ELR (cell line): ENCODE measurements around the gene DNAH5.

Experiments
- DNase-seq: peaks from one replicate; pipeline ENCODE4 v3.0.0-alpha.2; 2015; ENCODE audit warnings: low read depth

DNAH5 gene

GRCh38 chr5:13943676-13944075 lies 812 bp downstream of the DNAH5 start:
- DNase-seq: no peak

DNA sequence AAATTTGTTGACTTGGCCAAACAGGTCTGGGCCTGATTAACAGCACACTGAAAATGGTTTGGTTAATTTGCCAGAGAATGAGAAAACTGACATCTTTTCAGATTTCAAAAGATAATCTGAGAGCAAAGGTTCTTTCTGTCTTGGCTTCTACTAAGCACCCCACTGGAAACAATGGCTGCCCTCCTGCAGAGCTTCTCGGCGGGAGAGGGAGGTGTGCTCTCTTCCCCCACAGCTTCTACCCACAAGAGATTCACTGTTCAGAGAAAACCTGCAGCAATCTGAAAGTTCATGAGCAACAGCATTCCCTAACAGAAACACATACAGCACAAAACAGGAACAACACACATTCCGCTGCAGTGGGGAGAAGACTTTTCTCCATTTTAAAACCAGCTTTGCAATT lies 3.0 kb downstream of the DNAH5 start:
- no peak for DNase-seq

DNA sequence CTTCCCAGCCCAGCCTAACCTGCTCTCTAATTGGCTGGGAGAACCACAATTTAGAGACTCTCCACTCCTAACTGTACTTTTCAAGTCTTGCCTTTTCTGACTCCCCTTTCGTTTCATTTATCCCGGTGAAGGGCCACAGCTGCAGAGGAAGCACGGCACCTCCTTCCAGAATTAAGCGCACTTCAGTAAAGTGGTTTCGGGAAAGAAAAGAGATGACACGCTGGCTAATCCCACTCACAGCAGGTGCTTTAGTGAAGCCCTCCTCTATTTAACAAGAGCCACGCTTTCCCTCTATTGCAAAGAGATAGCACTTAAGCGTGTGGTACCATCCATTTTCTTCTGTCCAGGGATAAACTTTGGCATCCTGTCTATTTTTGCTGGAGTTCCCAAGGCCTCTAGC lies 4.8 kb downstream of the DNAH5 start:
- no peak for DNase-seq

- no peak for DNase-seq
These were observed 9.6 kb downstream of the DNAH5 start for GRCh38 chr5:13934921-13935320.

DNA sequence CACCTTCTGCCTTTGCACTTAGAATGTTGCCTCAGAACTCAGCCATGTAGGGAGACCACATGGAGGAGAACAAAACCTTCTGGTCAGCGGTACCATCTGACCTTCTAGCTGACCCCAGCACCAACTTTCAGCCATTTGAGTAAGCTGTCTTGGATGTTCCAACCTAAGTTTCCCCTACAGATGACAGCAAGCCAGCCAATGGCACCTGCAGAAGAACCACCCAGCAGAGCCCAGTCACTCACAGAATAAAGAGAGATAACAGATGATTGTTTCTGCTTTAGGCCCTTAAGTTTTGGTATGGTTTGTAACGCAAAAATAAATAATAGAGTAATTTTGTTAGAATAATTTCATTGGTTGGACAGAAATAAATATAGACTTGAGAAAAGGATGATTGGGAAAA lies 10.4 kb downstream of the DNAH5 start:
- DNase-seq: no peak

DNA sequence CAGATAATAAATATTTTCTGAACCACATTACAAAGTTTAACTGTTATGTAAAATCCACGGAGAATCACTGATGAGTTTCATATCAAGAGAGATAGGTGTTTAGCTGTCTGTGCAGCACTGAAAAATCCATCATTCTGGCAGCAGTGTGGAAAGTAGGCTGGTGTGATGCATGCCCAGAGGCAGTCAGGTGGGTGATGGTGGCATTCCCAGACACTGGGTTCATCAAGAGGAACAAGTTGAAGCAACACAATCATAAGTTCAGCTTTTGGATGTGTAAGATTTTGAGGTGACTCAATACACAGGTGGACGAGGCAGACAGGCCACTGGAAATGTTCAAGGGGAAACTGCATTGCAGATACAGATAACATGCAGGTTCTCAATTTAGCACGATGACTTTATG lies 11.9 kb downstream of the DNAH5 start:
- no peak for DNase-seq

- DNase-seq: no peak
These were observed 12.5 kb downstream of the DNAH5 start for GRCh38 chr5:13932011-13932410.

DNA sequence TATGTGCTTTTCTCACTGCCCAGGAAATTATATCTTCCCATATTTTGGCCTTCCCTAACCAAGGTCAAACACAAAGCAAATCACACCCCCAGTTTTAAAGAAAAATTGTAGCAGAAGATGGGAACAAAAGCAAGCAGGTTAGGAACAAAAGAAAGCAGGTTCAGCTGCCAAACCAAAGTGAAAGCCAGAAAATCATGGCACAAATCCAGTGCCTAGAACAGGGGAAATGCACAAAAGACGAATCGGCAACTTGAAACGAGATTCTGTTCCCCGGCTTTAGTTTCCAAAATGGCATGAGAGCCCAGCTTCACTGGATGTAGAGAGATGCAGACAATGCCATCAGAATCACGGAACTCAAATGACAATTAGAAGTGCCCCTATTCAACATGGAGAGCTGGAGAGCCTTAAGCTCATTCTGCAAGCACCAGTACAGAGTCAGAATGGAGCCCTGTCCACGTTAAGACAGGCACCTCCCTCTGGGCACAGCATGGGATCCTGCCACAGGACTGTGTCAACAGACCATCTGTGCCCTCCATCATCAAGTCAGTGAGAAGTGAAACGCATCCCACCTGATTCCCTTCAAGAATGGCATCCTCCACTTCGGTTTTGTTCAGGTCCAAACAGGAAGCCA lies 13.8 kb downstream of the DNAH5 start:
- DNase-seq: no peak

DNA sequence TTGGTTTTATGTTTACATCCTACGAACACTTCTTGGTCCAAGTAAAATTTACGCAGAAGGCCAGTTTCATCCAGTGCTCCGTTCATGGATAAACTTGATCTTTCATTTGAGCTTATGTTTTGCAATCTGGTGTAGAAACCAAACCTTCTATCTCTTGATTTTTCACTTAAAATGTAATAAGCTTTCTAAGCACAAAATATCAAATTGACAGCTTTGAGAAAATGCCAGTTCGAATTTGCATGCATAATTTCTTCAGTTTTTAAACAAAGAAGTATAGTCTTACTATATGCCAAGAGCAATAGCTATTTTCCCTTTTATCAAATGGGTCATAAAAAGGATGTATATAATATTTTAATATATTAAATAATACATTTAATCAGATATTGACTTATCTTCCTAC lies 17.8 kb downstream of the DNAH5 start:
- DNase-seq: no peak

DNA sequence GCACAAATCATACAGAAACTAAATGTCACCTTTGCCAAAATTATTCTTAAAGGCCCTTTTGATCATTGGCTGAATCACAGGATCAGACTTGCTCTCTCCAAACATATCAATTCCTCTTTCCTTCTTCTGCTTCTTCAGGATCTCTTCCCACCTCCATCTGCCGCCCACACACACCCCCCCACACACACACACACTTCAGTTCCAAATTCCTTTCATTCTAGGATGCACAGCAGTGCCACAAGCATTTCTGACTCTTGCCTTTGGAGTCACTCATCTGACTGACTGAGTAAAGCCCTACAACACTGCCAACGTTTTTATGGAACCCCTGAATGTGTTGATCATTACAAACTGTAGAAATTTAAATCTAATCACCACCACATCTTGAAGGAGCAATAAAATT lies 22.9 kb downstream of the DNAH5 start:
- DNase-seq: peak; percentile 20

- no peak for DNase-seq
These were observed 24.7 kb downstream of the DNAH5 start for GRCh38 chr5:13919786-13920185.

DNA sequence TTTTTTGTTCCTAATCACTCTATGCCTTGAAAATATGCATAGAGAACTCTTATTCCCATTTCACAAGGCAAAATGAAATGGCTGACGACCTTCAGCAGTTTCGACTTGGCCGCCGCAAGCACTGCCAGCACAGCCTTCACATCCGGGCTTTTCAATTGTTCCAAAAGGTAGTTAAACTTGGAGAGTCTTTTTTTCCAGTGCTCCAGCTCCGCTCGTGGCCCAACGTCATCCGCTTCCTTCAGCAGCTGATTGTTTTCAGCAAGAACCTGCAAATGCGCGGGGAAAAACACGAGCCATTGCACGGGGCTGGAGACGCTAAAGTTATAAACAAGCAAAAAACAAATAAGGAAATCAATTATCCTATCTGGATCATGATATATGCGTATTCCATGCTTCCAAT lies 25.4 kb downstream of the DNAH5 start:
- DNase-seq: no peak

GRCh38 chr5:13917061-13917460 lies 27.4 kb downstream of the DNAH5 start:
- no peak for DNase-seq

DNA sequence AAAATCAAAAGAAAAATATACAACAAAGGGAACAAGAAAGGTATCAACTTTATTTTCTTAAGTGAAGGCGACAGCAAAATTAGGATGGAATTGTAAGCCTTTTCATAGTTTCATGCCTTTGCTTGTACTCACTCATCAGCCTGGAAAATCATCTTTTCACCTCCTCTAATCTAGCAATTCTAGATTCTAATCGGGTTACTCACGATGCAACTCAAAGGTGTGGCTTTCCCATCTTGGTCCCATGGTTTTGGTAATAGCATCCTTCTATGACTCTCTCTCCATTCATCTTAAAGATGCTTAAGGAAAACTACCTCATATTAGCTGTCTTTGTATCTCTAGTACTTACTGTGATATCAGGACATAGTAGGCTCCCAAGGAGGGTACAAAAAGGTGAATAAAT lies 30.5 kb downstream of the DNAH5 start:
- peak; percentile 9 for DNase-seq

DNA sequence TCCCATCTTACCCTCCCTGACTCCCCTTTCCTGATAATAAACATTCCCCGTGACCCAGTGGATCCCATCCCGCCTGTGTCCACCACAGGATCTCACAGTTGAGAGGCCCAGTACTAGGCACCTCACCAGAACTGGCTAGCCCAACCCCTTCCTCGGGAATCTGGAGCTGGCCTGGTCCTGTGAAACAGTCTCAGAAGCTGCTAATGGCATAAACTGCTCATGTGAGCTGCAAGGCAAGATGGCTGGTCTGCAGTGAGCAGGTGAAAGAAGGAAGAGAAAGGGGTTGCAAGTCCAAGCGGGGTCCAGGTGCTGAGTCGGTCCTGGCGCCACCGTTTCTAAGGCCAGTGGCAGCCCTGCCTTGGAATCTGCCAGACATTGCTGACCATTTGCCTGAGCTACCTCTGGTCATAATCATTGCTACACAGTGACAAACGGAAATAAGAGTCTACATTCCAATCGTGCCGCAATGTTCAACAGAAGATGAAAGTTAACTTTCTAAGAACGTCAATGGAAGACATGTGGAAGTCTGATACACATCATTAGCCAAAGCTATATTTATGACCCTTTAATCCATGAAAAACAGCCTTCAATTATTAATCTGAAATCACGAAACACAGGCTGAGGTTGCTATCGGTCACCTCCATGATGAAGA lies 33.7 kb downstream of the DNAH5 start:
- DNase-seq: no peak

GRCh38 chr5:13910201-13910600 lies 34.3 kb downstream of the DNAH5 start:
- peak; percentile 18 for DNase-seq

DNA sequence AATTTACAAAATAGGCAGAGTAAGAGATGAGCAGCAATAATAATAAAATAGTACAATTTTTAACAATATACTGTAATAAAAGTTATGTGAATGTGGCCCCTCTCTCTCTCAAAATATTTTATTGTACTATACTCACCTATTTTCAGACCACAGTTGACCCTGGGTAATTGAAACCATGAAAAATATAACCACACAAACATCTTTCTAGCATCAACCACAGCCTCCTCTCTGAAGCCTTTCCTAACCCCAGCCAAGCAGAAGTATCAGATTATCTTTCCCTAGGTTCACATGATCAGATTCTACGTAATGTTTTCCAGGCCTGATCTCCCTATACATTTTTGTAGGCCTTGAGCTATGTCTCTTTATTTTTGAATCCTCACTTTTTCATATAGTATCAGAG lies 35.2 kb downstream of the DNAH5 start:
- no peak for DNase-seq

DNA sequence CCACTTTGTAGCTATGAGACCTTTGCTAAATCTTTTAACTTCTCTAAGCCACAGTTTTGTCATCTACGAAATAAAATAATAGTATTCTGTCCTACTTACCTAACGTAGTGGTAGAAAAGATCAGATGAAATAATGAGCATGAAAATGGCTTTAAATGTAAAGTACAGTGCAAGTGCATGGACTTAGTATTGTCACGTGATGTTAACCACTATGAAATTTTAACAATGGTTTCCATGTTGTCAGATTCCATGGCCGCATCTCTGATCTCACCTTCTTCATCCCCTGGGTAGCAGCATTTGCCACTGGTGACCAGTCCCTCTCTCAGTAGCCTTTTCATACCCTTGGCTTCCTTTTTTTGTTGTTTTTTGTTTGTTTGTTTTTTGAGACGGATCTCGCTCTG lies 45.9 kb downstream of the DNAH5 start:
- no peak for DNase-seq

GRCh38 chr5:13878357-13878756 lies 66.1 kb downstream of the DNAH5 start:
- peak; percentile 25 for DNase-seq

- peak; percentile 61 for DNase-seq
These were observed 77.7 kb downstream of the DNAH5 start for GRCh38 chr5:13866792-13867191.

DNA sequence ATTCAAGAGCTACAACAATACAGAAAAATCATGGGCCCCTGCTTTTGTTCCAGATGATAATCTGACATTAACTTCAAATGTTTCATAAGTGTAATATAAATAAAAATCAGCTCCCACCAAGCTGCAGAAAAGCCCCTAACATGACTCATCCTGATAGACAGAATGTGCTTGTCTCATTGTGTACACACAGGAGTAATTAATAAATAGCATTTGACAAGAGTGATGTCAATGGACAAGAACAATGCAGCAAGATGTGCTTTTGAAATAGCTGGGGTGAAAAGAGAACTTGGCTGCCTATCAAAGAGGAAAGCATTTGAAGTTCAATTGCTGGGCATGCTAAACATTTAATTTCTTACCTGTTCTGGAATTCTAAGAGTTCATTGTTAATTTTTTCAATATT lies 79.2 kb downstream of the DNAH5 start:
- no peak for DNase-seq

DNA sequence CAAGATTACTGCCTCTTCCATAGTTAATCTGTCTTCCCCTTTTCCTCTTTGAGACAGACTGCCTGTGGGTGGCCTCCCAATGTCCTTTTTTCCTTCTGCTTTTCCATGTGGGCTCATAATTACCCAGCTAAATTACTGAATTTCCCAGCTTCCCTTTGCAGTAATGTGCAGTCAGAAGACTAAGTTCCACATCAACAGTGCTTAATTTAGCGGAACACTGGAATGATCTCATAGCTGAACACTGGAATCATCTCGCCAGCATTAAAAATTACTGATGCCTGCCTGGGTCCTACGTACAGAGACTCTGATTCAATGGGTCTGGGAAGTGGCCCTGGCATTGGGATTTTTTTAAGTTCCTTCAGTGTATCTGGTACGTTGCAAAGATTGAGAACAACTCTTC lies 84.3 kb downstream of the DNAH5 start:
- no peak for DNase-seq

DNA sequence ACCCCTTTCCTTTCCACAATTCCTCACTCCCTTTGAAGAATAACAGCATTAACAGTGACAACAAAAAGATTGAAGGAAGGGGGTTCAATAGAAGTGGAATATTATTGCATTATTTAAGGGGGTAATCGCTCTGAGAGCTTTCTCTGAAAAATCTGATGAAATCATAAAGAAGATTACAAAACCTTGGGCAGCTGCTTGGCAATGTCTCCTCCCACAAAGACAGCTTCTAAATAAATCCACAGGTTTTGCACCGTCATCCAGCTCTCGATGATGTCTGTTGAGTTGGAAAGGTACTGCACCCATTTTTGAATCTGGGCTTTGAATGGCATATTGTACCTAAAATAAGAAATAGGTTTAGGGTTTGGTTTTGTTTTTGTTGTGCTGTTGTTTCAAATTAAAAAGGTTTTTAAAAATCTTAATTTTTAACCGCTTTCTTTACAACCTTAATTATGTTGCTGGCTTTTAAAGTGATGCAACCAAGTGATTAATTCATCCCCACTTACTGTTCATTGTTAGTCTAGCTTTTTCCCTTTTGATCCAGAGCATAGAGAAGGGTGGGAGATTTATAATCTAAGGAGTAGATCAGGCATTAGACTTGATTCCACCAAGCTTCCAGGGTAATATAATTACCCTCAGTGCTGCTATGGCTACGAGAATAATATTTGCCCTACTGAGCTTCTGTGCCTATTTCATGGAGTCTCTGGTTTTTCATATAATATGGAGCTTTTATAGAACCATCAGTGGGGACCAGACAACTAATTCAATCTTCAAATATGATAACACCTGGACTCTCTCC lies 85.0 kb downstream of the DNAH5 start:
- no peak for DNase-seq
